HepG2 (cell line): ENCODE results near the gene CTNNA3. TPM values are rescaled to one million over a fixed set of nuclear protein-coding genes. Genes with fewer than 3 reads are reported as not detected.

Experiments
- ASH2L ChIP-seq: fragments of 300-600, 200-600 bp; sonication (generic); IDR thresholded peaks from 2 replicates; pipeline ENCODE4 v1.7.0; 2017; ENCODE audit warnings: low read depth, mild to moderate bottlenecking, moderate library complexity, mixed read lengths, low read length; ENCODE audit not compliant: insufficient read length
- ATAD3A ChIP-seq: sonication (generic); formaldehyde crosslinking; IDR thresholded peaks from 2 replicates; pipeline ENCODE4 v1.4.0; 2020; ENCODE audit warnings: missing genetic modification reagents
- CC2D1A ChIP-seq: sonication (generic); formaldehyde crosslinking; IDR thresholded peaks from 2 replicates; pipeline ENCODE4 v1.8.1; 2023; ENCODE audit warnings: mild to moderate bottlenecking, missing genetic modification reagents
- CEBPG ChIP-seq: IDR thresholded peaks from 2 replicates; pipeline ENCODE4 v1.6.1; 2016
- CERS6 ChIP-seq: sonication (generic); formaldehyde crosslinking; IDR thresholded peaks from 2 replicates; pipeline ENCODE4 v1.5.0; 2020; ENCODE audit warnings: missing genetic modification reagents
- DNMT3B ChIP-seq: conservative IDR thresholded peaks from 2 replicates; pipeline ENCODE4 v1.6.1; 2016; ENCODE audit warnings: missing biosample characterization, control low read depth
- HDAC1 ChIP-seq: sonication (generic); formaldehyde crosslinking; IDR thresholded peaks from 2 replicates; pipeline ENCODE4 v1.5.1; 2020; ENCODE audit warnings: mild to moderate bottlenecking, missing genetic modification reagents
- HMGA1 ChIP-seq: sonication (generic); formaldehyde crosslinking; conservative IDR thresholded peaks from 2 replicates; pipeline ENCODE4 v1.4.0; 2020; ENCODE audit warnings: missing genetic modification reagents
- HNF4G ChIP-seq, 2 experiments: sonication (generic) in 1 of 2; formaldehyde crosslinking in 1 of 2; IDR thresholded peaks; 2 replicates each; pipeline versions ENCODE4 v1.4.0 to v1.6.1; 2011 to 2020; ENCODE audit warnings: borderline replicate concordance in 2 of 2, low read depth in 2 of 2, mild to moderate bottlenecking in 2 of 2, low read length in 1 of 2, missing genetic modification reagents in 1 of 2, moderate library complexity in 1 of 2
- MYNN ChIP-seq: sonication (generic); formaldehyde crosslinking; IDR thresholded peaks from 2 replicates; pipeline ENCODE4 v1.4.0; 2020; ENCODE audit warnings: mild to moderate bottlenecking, low read depth, missing genetic modification reagents
- NR1H2 ChIP-seq: sonication (generic); formaldehyde crosslinking; IDR thresholded peaks from 2 replicates; pipeline ENCODE4 v1.8.1; 2022; ENCODE audit warnings: low read depth, missing genetic modification reagents, borderline replicate concordance
- POGK ChIP-seq: sonication (generic); formaldehyde crosslinking; conservative IDR thresholded peaks from 2 replicates; pipeline ENCODE4 v1.8.0; 2022; ENCODE audit warnings: mild to moderate bottlenecking, moderate library complexity, missing genetic modification reagents
- POLR2AphosphoS5 ChIP-seq: IDR thresholded peaks from 2 replicates; pipeline ENCODE4 v1.6.1; 2012; ENCODE audit warnings: low read depth, low read length
- RELA ChIP-seq: sonication (generic); formaldehyde crosslinking; IDR thresholded peaks from 2 replicates; pipeline ENCODE4 v1.4.0; 2020; ENCODE audit warnings: missing genetic modification reagents
- RNF219 ChIP-seq: sonication (generic); formaldehyde crosslinking; IDR thresholded peaks from 2 replicates; pipeline ENCODE4 v1.5.0; 2020; ENCODE audit warnings: mild to moderate bottlenecking, missing genetic modification reagents
- TERF1 ChIP-seq: sonication (generic); formaldehyde crosslinking; IDR thresholded peaks from 2 replicates; pipeline ENCODE4 v1.8.0; 2022; ENCODE audit warnings: mild to moderate bottlenecking, missing genetic modification reagents, moderate library complexity
- ZNF224 ChIP-seq: sonication (generic); formaldehyde crosslinking; IDR thresholded peaks from 2 replicates; pipeline ENCODE4 v1.5.0; 2020; ENCODE audit warnings: mild to moderate bottlenecking, missing genetic modification reagents
- ZNF292 ChIP-seq: sonication (generic); formaldehyde crosslinking; IDR thresholded peaks from 2 replicates; pipeline ENCODE4 v1.8.1; 2022; ENCODE audit warnings: mild to moderate bottlenecking, low read depth, missing genetic modification reagents, borderline replicate concordance
- ZNF501 ChIP-seq: sonication (generic); formaldehyde crosslinking; IDR thresholded peaks from 2 replicates; pipeline ENCODE4 v1.5.1; 2020; ENCODE audit warnings: mild to moderate bottlenecking, moderate library complexity, missing genetic modification reagents
- ZNF644 ChIP-seq: IDR thresholded peaks from 2 replicates; pipeline ENCODE4 v1.6.1; 2016; ENCODE audit warnings: low read depth
- ZNF703 ChIP-seq: sonication (generic); formaldehyde crosslinking; IDR thresholded peaks from 2 replicates; pipeline ENCODE4 v1.5.1; 2020; ENCODE audit warnings: missing genetic modification reagents, mild to moderate bottlenecking, moderate library complexity, borderline replicate concordance
- ZNF740 ChIP-seq: sonication (generic); formaldehyde crosslinking; IDR thresholded peaks from 2 replicates; pipeline ENCODE4 v1.4.0; 2020; ENCODE audit warnings: missing genetic modification reagents
- polyA plus RNA-seq, 8 experiments: library from polyadenylated mRNA; depleted of rRNA in 3 of 8; stranded (reverse) in 7 of 8; unstranded in 1 of 8; fragments of >200 nt; fragmentation: Illumina TruSeq in 4 of 8; extraction: Trizol in 4 of 8; gene quantifications; 2 replicates each; pipeline versions ENCODE4 v1.2.1 to v1.2.3, GENCODE V29; 2011 to 2016; ENCODE audit warnings: low read depth in 4 of 8, missing spikeins in 1 of 8, mixed read lengths in 1 of 8; ENCODE audit not compliant: insufficient read depth in 1 of 8
- total RNA-seq, 5 experiments: library from RNA; depleted of rRNA; stranded (reverse); fragments of >200 nt; fragmentation: Illumina TruSeq; extraction: Trizol; gene quantifications; 2 replicates each; pipeline ENCODE4 v1.2.3, GENCODE V29; 2016; ENCODE audit warnings: low read depth in 1 of 5

CTNNA3 gene
- total and polyA plus RNA-seq, 2 of the 13 experiments (the other 11 are each of a cell fraction or from before 2014, with no cell fraction given) = not detected

- TF ChIP-seq NR1H2 (CRISPR knock-in tag) (no peak), ZNF292 (CRISPR knock-in tag) (no peak), ZNF644 (CRISPR knock-in tag) (no peak), POGK (CRISPR knock-in tag) (no peak), ZNF224 (CRISPR knock-in tag) (no peak), CC2D1A (CRISPR knock-in tag) (no peak), TERF1 (CRISPR knock-in tag) (no peak), HNF4G (IDR thresholded peaks at IDR 0.05; ENCODE audit: borderline replicate concordance, low read depth, low read length) (peak; percentile 56), HNF4G (CRISPR knock-in tag; IDR thresholded peaks at IDR 0.05; ENCODE audit: borderline replicate concordance, low read depth) (no peak), CERS6 (CRISPR knock-in tag) (no peak), ATAD3A (CRISPR knock-in tag) (no peak), ZNF740 (CRISPR knock-in tag) (no peak), RNF219 (CRISPR knock-in tag) (no peak), HMGA1 (CRISPR knock-in tag) (no peak), POLR2AphosphoS5 (no peak), MYNN (CRISPR knock-in tag) (no peak), ZNF501 (no peak), ZNF703 (no peak), DNMT3B (CRISPR knock-in tag) (no peak), HDAC1 (CRISPR knock-in tag) (0 out of 2 replicates have a peak, but pooled peaks have one; percentile 21), CEBPG (CRISPR knock-in tag) (no peak), RELA (CRISPR knock-in tag) (no peak), ASH2L (no peak)
These were observed 1412.0 kb downstream of the CTNNA3 start (continued) for GRCh38 chr10:66283874-66284464.
